Sigmoid colon (tissue), 3 donors: ENCODE results near the gene ACTG1.

ENCODE experiments used
- CTCF ChIP-seq, 4 experiments: fragments of 450-650 bp in 3 of 4; fragments of 200-600 bp in 1 of 4; IDR thresholded peaks; one replicate each; pipeline ENCODE4 v1.5.1; 2016 to 2019; ENCODE audit warnings: antibody characterized with exemption in 4 of 4, mild to moderate bottlenecking in 3 of 4, moderate library complexity in 2 of 4
- POLR2A ChIP-seq, 2 donors: fragments of 450-650 bp; IDR thresholded peaks; one replicate each; pipeline ENCODE4 v1.6.1; 2016; ENCODE audit warnings: antibody characterized with exemption in 2 of 2, mild to moderate bottlenecking in 2 of 2, moderate library complexity in 2 of 2

DNA sequence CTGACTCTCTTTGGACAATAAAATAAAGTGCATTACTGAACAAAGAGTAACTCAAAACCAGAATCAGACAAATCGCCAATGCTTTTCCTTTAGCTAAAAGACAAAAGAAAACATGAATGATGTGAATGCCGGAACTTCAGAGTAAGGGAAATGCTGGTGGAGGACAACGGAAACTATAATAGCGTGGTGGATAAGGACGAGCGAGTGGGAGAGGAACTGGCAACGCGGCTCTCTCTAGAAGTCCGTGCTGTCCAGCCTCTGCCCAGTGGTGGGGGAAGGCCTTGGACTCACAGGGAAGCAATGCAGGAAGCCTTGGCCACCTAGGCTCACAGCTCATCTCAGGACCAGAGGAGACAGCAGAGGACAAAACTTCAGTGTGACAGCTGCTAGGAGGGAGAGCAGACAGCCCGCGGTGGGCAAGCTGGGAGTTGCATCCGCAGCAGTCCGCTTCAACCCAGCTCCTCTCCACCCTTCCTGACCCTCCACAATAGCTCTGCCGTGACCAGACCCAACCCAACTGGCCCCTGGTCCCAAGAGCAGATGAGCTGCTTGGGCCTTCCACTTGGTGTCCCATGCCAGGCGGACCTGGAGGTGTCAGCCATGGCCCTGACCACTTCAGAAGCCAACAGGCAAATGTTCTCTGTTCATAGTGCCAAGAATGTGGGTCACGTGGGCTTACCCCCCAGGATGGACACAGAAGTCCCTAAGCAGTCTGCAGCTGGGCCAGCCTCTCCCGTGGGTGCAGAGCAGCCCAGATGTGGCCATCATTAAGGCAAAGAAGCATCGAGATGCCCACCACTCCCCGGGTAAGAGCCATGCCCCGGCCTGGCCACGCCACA is 44.9 kb upstream of the ACTG1 start:
- TF ChIP-seq CTCF (IDR thresholded peaks at IDR 0.05), result no peak
- no peak for TF ChIP-seq POLR2A (IDR thresholded peaks at IDR 0.05)
